WTC11 (cell line): ENCODE results near the gene KRT82. TPM values are rescaled to one million over a fixed set of nuclear protein-coding genes. Genes with fewer than 3 reads are reported as not detected.

Experiments
- ATAC-seq: fragments of 200-7000 bp; cut with Tn5 transposase; 2 replicates; pipeline ENCODE4 v1.10.0; 2021; ENCODE audit warnings: mild to moderate bottlenecking, moderate library complexity
- CTCF ChIA-PET: fragments of 300-600 bp; sonication (Branson Sonifier 250); formaldehyde crosslinking; loops from one replicate; lab custom pipeline; 2021; ENCODE audit warnings: antibody characterized with exemption; lab: Charles Lee
- POLR2A ChIA-PET: fragments of 350-600 bp; sonication (Branson Sonifier 250); formaldehyde crosslinking; loops from one replicate; lab custom pipeline; 2021; ENCODE audit warnings: antibody characterized with exemption; lab: Charles Lee
- DNase-seq: peaks from one replicate; pipeline ENCODE4 v3.0.0; 2021; ENCODE audit warnings: low spot score
- H3K27ac Mint-ChIP-seq: 2 replicates; pipeline ENCODE4 v1.8.0; 2021; ENCODE audit warnings: mixed read lengths
- H3K27me3 Mint-ChIP-seq: 2 replicates; pipeline ENCODE4 v1.8.0; 2021; ENCODE audit warnings: low read depth, mild to moderate bottlenecking, moderate library complexity, mixed read lengths
- H3K36me3 Mint-ChIP-seq: 2 replicates; pipeline ENCODE4 v1.8.0; 2021; ENCODE audit warnings: mixed read lengths
- H3K4me1 Mint-ChIP-seq: 2 replicates; pipeline ENCODE4 v1.8.0; 2022; ENCODE audit warnings: mixed read lengths
- H3K4me3 Mint-ChIP-seq: 2 replicates; pipeline ENCODE4 v1.8.0; 2021; ENCODE audit warnings: mild to moderate bottlenecking, moderate library complexity, mixed read lengths
- H3K9me3 Mint-ChIP-seq: 2 replicates; pipeline ENCODE4 v1.8.0; 2021; ENCODE audit warnings: mixed read lengths
- AR ChIP-seq: fragments of 250-450 bp; sonication (Bioruptor Pico); IDR thresholded peaks from 2 replicates; pipeline ENCODE4 v1.9.0; 2021; ENCODE audit warnings: mild to moderate bottlenecking
- ATF2 ChIP-seq: sonication (generic); formaldehyde crosslinking; IDR thresholded peaks from 2 replicates; pipeline ENCODE4 v1.8.1; 2022; ENCODE audit warnings: low read depth, missing genetic modification reagents, borderline replicate concordance
- E2F1 ChIP-seq: sonication (generic); formaldehyde crosslinking; IDR thresholded peaks from 2 replicates; pipeline ENCODE4 v1.8.0; 2022; ENCODE audit warnings: mild to moderate bottlenecking, missing genetic modification reagents
- EMX1 ChIP-seq: fragments of 250-450 bp; sonication (Bioruptor Pico); IDR thresholded peaks from 2 replicates; pipeline ENCODE4 v1.8.0; 2021; ENCODE audit warnings: mild to moderate bottlenecking
- ESRRA ChIP-seq: sonication (generic); formaldehyde crosslinking; IDR thresholded peaks from 2 replicates; pipeline ENCODE4 v1.8.1; 2022; ENCODE audit warnings: mild to moderate bottlenecking, missing genetic modification reagents, borderline replicate concordance
- ETV6 ChIP-seq: sonication (generic); formaldehyde crosslinking; IDR thresholded peaks from 2 replicates; pipeline ENCODE4 v1.8.1; 2022; ENCODE audit warnings: mild to moderate bottlenecking, missing genetic modification reagents
- GRHL2 ChIP-seq: fragments of 250-450 bp; sonication (Bioruptor Pico); IDR thresholded peaks from 2 replicates; pipeline ENCODE4 v1.8.0; 2022; ENCODE audit warnings: mild to moderate bottlenecking, moderate library complexity; ENCODE audit not compliant: insufficient replicate concordance, severe bottlenecking
- IRF1 ChIP-seq: sonication (generic); formaldehyde crosslinking; IDR thresholded peaks from 2 replicates; pipeline ENCODE4 v1.8.0; 2023; ENCODE audit warnings: missing genetic modification reagents
- IRF2 ChIP-seq: sonication (generic); formaldehyde crosslinking; IDR thresholded peaks from 2 replicates; pipeline ENCODE4 v1.8.0; 2022; ENCODE audit warnings: low read depth, missing genetic modification reagents, borderline replicate concordance
- JAZF1 ChIP-seq: fragments of 250-450 bp; sonication (Bioruptor Pico); IDR thresholded peaks from 2 replicates; pipeline ENCODE4 v1.9.0; 2021; ENCODE audit warnings: moderate library complexity, mild to moderate bottlenecking, inconsistent platforms
- MYBL2 ChIP-seq: sonication (generic); formaldehyde crosslinking; IDR thresholded peaks from 2 replicates; pipeline ENCODE4 v1.8.1; 2023; ENCODE audit warnings: mild to moderate bottlenecking, moderate library complexity, missing genetic modification reagents
- NFE2L1 ChIP-seq: sonication (generic); formaldehyde crosslinking; IDR thresholded peaks from 2 replicates; pipeline ENCODE4 v1.8.1; 2023; ENCODE audit warnings: missing genetic modification reagents
- NFYB ChIP-seq: sonication (generic); formaldehyde crosslinking; conservative IDR thresholded peaks from 2 replicates; pipeline ENCODE4 v1.8.0; 2022; ENCODE audit warnings: low read depth, missing genetic modification reagents
- SP1 ChIP-seq: sonication (generic); formaldehyde crosslinking; conservative IDR thresholded peaks from 2 replicates; pipeline ENCODE4 v1.8.1; 2022; ENCODE audit warnings: missing genetic modification reagents
- ZMAT4 ChIP-seq: fragments of 250-450 bp; sonication (Bioruptor Pico); IDR thresholded peaks from 2 replicates; pipeline ENCODE4 v1.9.0; 2021; ENCODE audit warnings: mild to moderate bottlenecking
- ZNF121 ChIP-seq: sonication (generic); formaldehyde crosslinking; IDR thresholded peaks from 2 replicates; pipeline ENCODE4 v1.8.0; 2023; ENCODE audit warnings: missing genetic modification reagents
- ZNF263 ChIP-seq: sonication (generic); formaldehyde crosslinking; IDR thresholded peaks from 2 replicates; pipeline ENCODE4 v1.8.1; 2022; ENCODE audit warnings: low read depth, mild to moderate bottlenecking, moderate library complexity, missing genetic modification reagents
- ZNF425 ChIP-seq: fragments of 250-450 bp; sonication (Bioruptor Pico); conservative IDR thresholded peaks from 2 replicates; pipeline ENCODE4 v1.9.0; 2021; ENCODE audit warnings: mild to moderate bottlenecking
- ZSCAN18 ChIP-seq: fragments of 250-450 bp; sonication (Bioruptor Pico); IDR thresholded peaks from 2 replicates; pipeline ENCODE4 v2.1.2; 2022; ENCODE audit warnings: mild to moderate bottlenecking, moderate library complexity
- total RNA-seq: library from RNA; stranded (reverse); gene quantifications from 3 replicates; pipeline ENCODE4 v1.2.3, GENCODE V29; 2021

The KRT82 gene
- total RNA-seq, 1 experiment from 2014 or later = not detected

GRCh38 chr12:52383331-52383730 lies 22.8 kb downstream of the KRT82 start:
- Mint-ChIP-seq H3K4me3 (no peak overlapping the region), H3K4me1 (no peaks in the 10 kb centered on the region), H3K27me3 (no peaks in the 10 kb centered on the region; the same call in 1 of the 2 replicates), H3K36me3 (no peaks in the 10 kb centered on the region), H3K9me3 (no peaks in the 10 kb centered on the region), H3K27ac (no peak overlapping the region)
- ATAC-seq (no peak), DNase-seq (no peak)
- CTCF ChIA-PET = interaction anchor here (1.0 to 4.1 kb wide), 5 partner anchors 11 to 496 kb away, joined by 3 to 24 read pairs (median 5); no protein-coding TSS in a partner anchor
- POLR2A ChIA-PET = interaction anchor here (0.7 kb wide), 1 partner anchor 496 kb away, joined by 3 read pairs; no protein-coding TSS in a partner anchor
- no peak for TF ChIP-seq ZMAT4 (CRISPR knock-in tag)
- TF ChIP-seq JAZF1 = no peak
- TF ChIP-seq IRF2 (CRISPR knock-in tag) = no peak
- no peak for TF ChIP-seq ZNF121 (CRISPR knock-in tag)
- TF ChIP-seq EMX1 (CRISPR knock-in tag) = no peak
- TF ChIP-seq AR = no peak
- no peak for TF ChIP-seq NFE2L1
- no peak for TF ChIP-seq ZNF263

GRCh38 chr12:52382854-52383253 lies 23.3 kb downstream of the KRT82 start:
- Mint-ChIP-seq H3K9me3 (no peaks in the 10 kb centered on the region), H3K27ac (no peak overlapping the region), H3K4me1 (no peaks in the 10 kb centered on the region), H3K36me3 (no peaks in the 10 kb centered on the region), H3K27me3 (no peaks in the 10 kb centered on the region; the same call in 1 of the 2 replicates), H3K4me3 (no peak overlapping the region)
- DNase-seq (no peak), ATAC-seq (no peak)
- ChIA-PET CTCF (interaction anchor here (1.0 to 1.7 kb wide), 5 partner anchors 10 to 497 kb away, joined by 3 to 10 read pairs (median 4); no protein-coding TSS in a partner anchor), POLR2A (no interaction called here)
- TF ChIP-seq ATF2 (CRISPR knock-in tag) (no peak), MYBL2 (CRISPR knock-in tag) (no peak), NFE2L1 (no peak), SP1 (CRISPR knock-in tag) (no peak), NFYB (CRISPR knock-in tag) (no peak), E2F1 (CRISPR knock-in tag) (no peak), ETV6 (CRISPR knock-in tag) (no peak)

GRCh38 chr12:52381206-52381605 lies 24.9 kb downstream of the KRT82 start:
- Mint-ChIP-seq H3K4me1 (no peaks in the 10 kb centered on the region), H3K9me3 (no peaks in the 10 kb centered on the region), H3K27ac (no peak overlapping the region), H3K4me3 (no peak overlapping the region), H3K36me3 (no peaks in the 10 kb centered on the region), H3K27me3 (no peaks in the 10 kb centered on the region; the same call in 1 of the 2 replicates)
- ChIA-PET CTCF (interaction anchor here (1.6 to 5.3 kb wide), 8 partner anchors 11 to 498 kb away, joined by 3 to 38 read pairs (median 6); partner anchors contain the start of gene KRT85), POLR2A (no interaction called here)
- DNase-seq (no peak), ATAC-seq (no peak)
- TF ChIP-seq ZSCAN18 (CRISPR knock-in tag) (no peak), JAZF1 (no peak), IRF1 (no peak), AR (no peak), GRHL2 (CRISPR knock-in tag) (no peak), ZNF425 (no peak), ESRRA (CRISPR knock-in tag) (no peak)
